Skeletal muscle satellite cell (primary cell): ENCODE results near the gene DDIT4.
"Not testable (repeated sequence)": the region's sequence is repeated elsewhere in the genome, so short reads cannot be mapped to it uniquely, and the experiment has no call there.

Source experiments
- H3K27me3 ChIP-seq: 2 replicates; pipeline ENCODE4 v1.7.0; 2013; ENCODE audit warnings: low read length; ENCODE audit not compliant: control insufficient read depth, insufficient read depth
- H3K36me3 ChIP-seq: 2 replicates; pipeline ENCODE4 v1.7.0; 2013; ENCODE audit warnings: mild to moderate bottlenecking, control low read depth, low read length; ENCODE audit not compliant: insufficient read depth
- H3K4me1 ChIP-seq: 2 replicates; pipeline ENCODE4 v1.7.0; 2013; ENCODE audit warnings: low read length; ENCODE audit not compliant: control insufficient read depth, insufficient read depth
- H3K4me2 ChIP-seq: 2 replicates; pipeline ENCODE4 v1.7.0; 2013; ENCODE audit warnings: mild to moderate bottlenecking, low read length
- H3K4me3 ChIP-seq: 2 replicates; pipeline ENCODE4 v1.7.0; 2013; ENCODE audit warnings: low read length
- H3K9ac ChIP-seq: 2 replicates; pipeline ENCODE4 v1.7.0; 2013; ENCODE audit warnings: mild to moderate bottlenecking, low read depth, low read length, moderate library complexity
- H3K9me3 ChIP-seq: replicated peaks from 2 replicates; pipeline ENCODE4 v1.7.0; 2013; ENCODE audit warnings: mild to moderate bottlenecking, control low read depth, low read length

The DDIT4 gene

GRCh38 chr10:72239409-72239808 lies 34.3 kb upstream of the DDIT4 start:
- H3K4me1 ChIP-seq = peaks cover 35% of the 10 kb centered on the region
- H3K4me2 ChIP-seq = no peak overlapping the region
- H3K9me3 ChIP-seq = no peaks in the 10 kb centered on the region
- peaks cover 10% of the 10 kb centered on the region for H3K36me3 ChIP-seq
- no peak overlapping the region for H3K9ac ChIP-seq
- no peak overlapping the region for H3K4me3 ChIP-seq
- H3K27me3 ChIP-seq = no peaks in the 10 kb centered on the region

GRCh38 chr10:72240371-72240770 lies 33.4 kb upstream of the DDIT4 start:
- Histone ChIP-seq H3K4me2 (no peak overlapping the region), H3K9me3 (no peaks in the 10 kb centered on the region), H3K9ac (no peak overlapping the region), H3K27me3 (no peaks in the 10 kb centered on the region), H3K4me1 (peaks cover 44% of the 10 kb centered on the region), H3K36me3 (peaks cover 6% of the 10 kb centered on the region), H3K4me3 (no peak overlapping the region)

DNA sequence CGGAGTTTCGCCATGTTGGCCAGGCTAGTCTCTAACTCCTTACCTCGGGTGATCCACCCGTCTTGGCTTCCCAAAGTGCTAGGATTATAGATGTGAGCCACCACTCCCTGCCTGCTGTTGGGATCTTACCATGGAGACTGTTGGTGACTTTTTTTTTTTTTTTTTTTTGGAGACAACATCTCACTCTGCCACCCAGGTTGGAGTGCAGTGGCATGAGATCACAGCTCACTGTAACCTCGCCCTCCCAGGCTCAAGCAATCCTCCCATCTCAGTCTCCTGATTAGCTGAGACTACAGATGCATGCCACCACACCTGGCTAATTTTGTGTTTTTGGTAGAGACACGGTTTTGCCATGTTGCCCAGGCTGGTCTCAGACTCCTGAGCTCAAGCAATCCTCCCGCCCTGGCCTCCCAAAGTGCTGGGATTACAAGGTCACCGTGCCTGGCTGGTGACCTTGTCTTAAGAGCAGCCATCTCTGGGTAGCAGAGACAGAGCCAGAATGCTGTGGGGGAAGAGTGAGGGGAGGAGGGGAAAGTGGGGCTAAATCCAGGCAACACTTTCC lies 32.0 kb upstream of the DDIT4 start:
- Histone ChIP-seq H3K36me3 (no peaks in the 10 kb centered on the region), H3K4me1 (peaks cover 53% of the 10 kb centered on the region)

DNA sequence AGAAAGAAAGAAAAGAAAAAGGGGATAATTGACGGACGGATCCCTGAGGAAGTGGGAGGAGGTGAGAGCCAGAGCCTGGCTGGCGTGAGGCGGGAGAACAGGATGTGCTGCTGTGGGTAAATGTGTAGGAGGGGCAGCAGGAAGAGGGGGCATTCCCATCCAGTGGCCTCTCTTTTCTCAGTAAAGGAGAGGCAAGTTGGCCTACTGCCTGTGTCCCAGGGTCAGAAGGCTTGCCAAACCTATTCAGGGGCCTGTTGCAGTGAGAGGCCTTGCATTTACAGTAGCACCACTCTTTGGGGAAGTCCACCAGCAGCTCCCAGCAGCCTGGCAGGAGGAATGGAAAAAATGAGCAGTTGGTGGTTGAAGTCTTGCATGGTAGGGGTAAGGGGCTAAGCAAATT lies 31.0 kb upstream of the DDIT4 start:
- peak overlapping the region; percentile 30 for H3K9ac ChIP-seq
- no peaks in the 10 kb centered on the region for H3K36me3 ChIP-seq
- H3K4me1 ChIP-seq = peaks cover 62% of the 10 kb centered on the region
- H3K9me3 ChIP-seq = no peaks in the 10 kb centered on the region
- H3K27me3 ChIP-seq = no peaks in the 10 kb centered on the region
- H3K4me2 ChIP-seq = peak overlapping the region; percentile 16
- peak overlapping the region; percentile 35 for H3K4me3 ChIP-seq

More for the DNA sequence above, 32.0 kb upstream of the DDIT4 start:
- H3K9ac ChIP-seq = no peak overlapping the region
- H3K4me3 ChIP-seq = no peak overlapping the region
- no peaks in the 10 kb centered on the region for H3K27me3 ChIP-seq
- no peak overlapping the region for H3K4me2 ChIP-seq
- H3K9me3 ChIP-seq = no peaks in the 10 kb centered on the region

GRCh38 chr10:72243822-72244437 lies 29.8 kb upstream of the DDIT4 start:
- H3K36me3 ChIP-seq = no peaks in the 10 kb centered on the region
- H3K4me2 ChIP-seq = peak overlapping the region; percentile 37
- H3K4me3 ChIP-seq = no peak overlapping the region
- peaks cover 74% of the 10 kb centered on the region for H3K4me1 ChIP-seq
- no peaks in the 10 kb centered on the region for H3K9me3 ChIP-seq
- H3K27me3 ChIP-seq = no peaks in the 10 kb centered on the region
- peak overlapping the region; percentile 67 for H3K9ac ChIP-seq

DNA sequence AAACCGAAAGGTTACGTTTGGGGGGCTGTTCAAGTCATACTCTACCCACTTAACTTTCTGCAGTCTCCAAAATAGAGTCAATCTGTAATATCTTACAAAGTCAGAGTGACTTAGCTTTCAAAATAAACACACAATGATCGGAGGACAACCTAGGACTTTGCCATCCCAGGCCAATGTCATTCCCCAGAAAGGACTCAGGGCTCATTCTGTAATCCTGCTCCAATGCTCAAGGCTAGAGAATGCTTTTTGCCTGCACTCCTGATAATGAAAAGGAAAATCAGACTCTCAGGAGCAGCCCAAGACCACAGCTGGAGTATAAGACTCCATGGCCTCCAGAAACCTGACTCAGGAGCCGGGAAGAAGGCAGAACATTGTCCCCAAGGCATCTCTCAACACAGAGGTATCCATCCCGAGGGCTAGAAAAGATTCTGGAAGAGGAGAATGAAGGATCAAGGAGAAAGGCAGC lies 29.1 kb upstream of the DDIT4 start:
- Histone ChIP-seq H3K4me3 (no peak overlapping the region), H3K27me3 (no peaks in the 10 kb centered on the region), H3K36me3 (no peaks in the 10 kb centered on the region), H3K9ac (peak overlapping the region; percentile 67), H3K4me2 (peak overlapping the region; percentile 37), H3K4me1 (peaks cover 79% of the 10 kb centered on the region), H3K9me3 (no peaks in the 10 kb centered on the region)

DNA sequence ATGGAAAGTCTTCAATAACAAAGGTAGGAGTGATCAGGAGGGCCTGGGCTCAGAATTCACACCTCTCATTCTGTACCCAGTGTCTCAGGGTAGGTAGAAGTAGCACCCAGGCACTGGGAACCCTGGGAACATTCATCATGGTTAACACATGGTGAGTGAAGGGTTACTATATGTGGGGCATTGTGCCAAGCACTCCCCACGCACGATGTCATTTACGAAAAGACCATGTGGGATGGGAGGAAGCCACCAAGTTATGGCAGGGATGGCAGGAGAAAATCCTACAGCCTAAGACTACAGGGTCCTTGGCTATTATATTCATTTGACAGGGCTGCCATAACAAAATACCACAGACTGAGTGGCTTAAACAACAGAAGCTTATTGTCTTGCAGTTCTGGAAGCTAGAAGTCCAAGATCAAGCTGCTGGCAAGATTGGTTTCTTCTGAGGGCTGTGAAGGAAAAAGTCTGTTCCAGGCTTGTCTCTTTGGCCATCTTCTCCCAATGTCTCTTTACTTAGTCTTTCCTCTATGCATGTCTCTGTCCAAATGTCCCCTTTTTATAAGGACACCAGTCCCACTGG lies 27.7 kb upstream of the DDIT4 start:
- H3K27me3 ChIP-seq = no peaks in the 10 kb centered on the region
- H3K4me1 ChIP-seq = peaks cover 84% of the 10 kb centered on the region
- no peak overlapping the region for H3K9ac ChIP-seq

GRCh38 chr10:72248468-72249151 lies 25.1 kb upstream of the DDIT4 start:
- Histone ChIP-seq H3K4me2 (peak overlapping the region; percentile 75), H3K9ac (peak overlapping the region; percentile 84), H3K36me3 (no peaks in the 10 kb centered on the region), H3K4me3 (peak overlapping the region; percentile 49), H3K9me3 (no peaks in the 10 kb centered on the region), H3K4me1 (peaks cover 69% of the 10 kb centered on the region), H3K27me3 (no peaks in the 10 kb centered on the region)

More for the DNA sequence above, 27.7 kb upstream of the DDIT4 start:
- Histone ChIP-seq H3K9me3 (no peaks in the 10 kb centered on the region), H3K4me2 (no peak overlapping the region), H3K36me3 (no peaks in the 10 kb centered on the region), H3K4me3 (no peak overlapping the region)

DNA sequence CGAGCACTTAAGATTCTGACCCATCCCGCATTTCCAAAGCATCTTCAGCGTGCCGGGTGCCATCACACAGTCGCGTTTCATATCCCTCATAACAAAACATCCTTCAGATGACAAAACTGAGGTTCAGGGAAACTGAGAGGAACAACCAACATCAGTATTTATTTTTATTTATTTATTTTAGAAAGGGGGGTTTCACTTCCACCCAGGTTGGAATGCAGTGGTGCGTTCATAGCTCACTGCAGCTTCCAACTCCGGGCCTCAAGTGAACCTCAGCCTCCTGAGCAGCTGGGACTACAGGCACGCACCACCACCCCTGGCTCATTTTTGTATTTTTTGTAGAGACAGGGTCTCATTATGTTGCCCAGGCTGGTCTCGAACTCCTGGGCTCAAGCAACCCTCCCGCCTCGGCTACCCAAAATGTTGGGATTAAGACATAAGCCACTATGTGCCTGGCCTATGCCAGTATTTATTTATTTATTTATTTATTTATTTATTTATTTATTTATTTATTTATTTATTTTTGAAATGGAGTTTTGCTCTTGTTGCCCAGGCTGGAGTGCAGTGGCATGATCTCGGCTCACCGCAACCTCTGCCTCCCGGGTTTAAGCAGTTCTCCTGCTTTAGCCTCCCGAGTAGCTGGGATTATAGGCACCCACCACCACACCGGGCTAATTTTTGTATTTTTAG lies 24.4 kb upstream of the DDIT4 start:
- not testable (repeated sequence) for H3K36me3 ChIP-seq, H3K9me3 ChIP-seq, H3K27me3 ChIP-seq, H3K4me3 ChIP-seq
- peak overlapping the region; percentile 84 for H3K9ac ChIP-seq
- peaks cover 68% of the 10 kb centered on the region for H3K4me1 ChIP-seq
- peak overlapping the region; percentile 75 for H3K4me2 ChIP-seq

DNA sequence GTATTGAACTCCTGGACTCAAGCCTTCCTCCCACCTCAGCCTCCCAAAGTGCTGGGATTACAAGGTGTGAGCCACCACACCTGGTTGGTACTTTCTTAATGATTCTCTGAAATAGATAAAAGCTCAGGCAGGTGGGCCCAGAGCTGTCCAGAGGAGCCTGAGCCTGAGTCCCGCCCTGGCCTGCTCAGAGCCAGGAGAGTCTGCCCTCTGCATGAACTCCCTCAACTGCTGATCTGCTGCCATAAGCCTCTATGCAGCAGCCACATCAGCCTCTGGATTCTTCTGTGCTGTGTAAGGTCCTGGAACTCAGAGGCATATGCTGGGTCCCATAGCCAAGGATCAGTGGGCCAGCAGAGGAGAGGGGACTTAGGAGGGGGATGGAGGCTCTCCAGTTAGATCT lies 23.1 kb upstream of the DDIT4 start:
- H3K4me1 ChIP-seq = peaks cover 70% of the 10 kb centered on the region
- H3K9ac ChIP-seq = peak overlapping the region; percentile 27
- H3K27me3 ChIP-seq = no peaks in the 10 kb centered on the region
- H3K4me2 ChIP-seq = no peak overlapping the region
- no peaks in the 10 kb centered on the region for H3K36me3 ChIP-seq
- H3K4me3 ChIP-seq = no peak overlapping the region
- no peaks in the 10 kb centered on the region for H3K9me3 ChIP-seq

DNA sequence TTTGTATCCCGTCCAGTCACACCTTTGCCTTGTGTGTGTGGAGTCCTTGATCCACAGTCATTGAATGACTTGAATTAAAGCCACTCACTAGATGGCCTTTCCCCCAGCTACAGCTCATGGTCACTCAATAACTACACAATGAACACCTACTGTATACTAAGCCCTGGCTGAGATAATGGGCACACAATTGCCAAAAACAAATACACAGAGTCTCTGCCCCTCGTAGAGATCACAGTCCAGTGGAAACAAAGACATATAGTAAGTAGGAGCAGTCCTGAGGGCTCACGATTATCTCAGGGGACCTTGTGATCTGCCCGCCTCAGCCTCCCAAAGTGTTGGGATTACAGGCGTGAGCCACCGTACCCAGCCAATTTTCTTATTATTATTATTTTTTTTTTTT lies 22.1 kb upstream of the DDIT4 start:
- no peak overlapping the region for H3K4me3 ChIP-seq
- H3K36me3 ChIP-seq = no peaks in the 10 kb centered on the region
- H3K9me3 ChIP-seq = no peaks in the 10 kb centered on the region
- peaks cover 70% of the 10 kb centered on the region for H3K4me1 ChIP-seq
- no peak overlapping the region for H3K9ac ChIP-seq
- no peak overlapping the region for H3K4me2 ChIP-seq
- no peaks in the 10 kb centered on the region for H3K27me3 ChIP-seq
